Occipital lobe (tissue), 2 donors: Measurements from ENCODE around the gene SLC35F5. TPM values are rescaled to one million over a fixed set of nuclear protein-coding genes. Genes with fewer than 3 reads are reported as not detected.
"Not testable (repeated sequence)": the region's sequence is repeated elsewhere in the genome, so short reads cannot be mapped to it uniquely, and the experiment has no call there.

ENCODE experiments used
- DNase-seq: peaks from one replicate; lab custom pipeline; 2025; lab: John Stamatoyannopoulos, UW
- total RNA-seq: library from RNA; depleted of rRNA; stranded (reverse); fragments of >200 nt; gene quantifications from one replicate; pipeline ENCODE4 v1.2.3, GENCODE V29; 2014

The SLC35F5 gene
- total RNA-seq, result 173 TPM

GRCh38 chr2:113756355-113757137, at the start of gene SLC35F5:
Gene SLC35F5, minus strand, starts transcription at chr2:113756642. Its CDS starts 233 bp downstream, at chr2:113756409.
- DNase-seq, result peak; percentile 90

- no peak for DNase-seq
Measured at GRCh38 chr2:113799375-113799774, 42.9 kb upstream of the SLC35F5 start.

- no peak for DNase-seq
Measured at GRCh38 chr2:113797237-113797636, 40.8 kb upstream of the SLC35F5 start.

- no peak for DNase-seq
Measured at GRCh38 chr2:113796592-113797175, 40.2 kb upstream of the SLC35F5 start.

GRCh38 chr2:113795405-113795920, 39.0 kb upstream of the SLC35F5 start:
- no peak for DNase-seq

- DNase-seq, result no peak
Measured at GRCh38 chr2:113791697-113792590, 35.5 kb upstream of the SLC35F5 start.

GRCh38 chr2:113784823-113785744, 28.6 kb upstream of the SLC35F5 start:
- DNase-seq, result no peak

GRCh38 chr2:113780472-113780871, 24.0 kb upstream of the SLC35F5 start:
- no peak for DNase-seq

GRCh38 chr2:113777371-113777770, 20.9 kb upstream of the SLC35F5 start:
- no peak for DNase-seq

- DNase-seq, result no peak
Measured at GRCh38 chr2:113776949-113777348, 20.5 kb upstream of the SLC35F5 start.

GRCh38 chr2:113774616-113775015, 18.2 kb upstream of the SLC35F5 start:
- DNase-seq, result not testable (repeated sequence)

- DNase-seq, result no peak
Measured at GRCh38 chr2:113770929-113771328, 14.5 kb upstream of the SLC35F5 start.

- no peak for DNase-seq
Measured at GRCh38 chr2:113769555-113769954, 13.1 kb upstream of the SLC35F5 start.

GRCh38 chr2:113768770-113769169, 12.3 kb upstream of the SLC35F5 start:
- DNase-seq, result no peak

GRCh38 chr2:113767811-113768460, 11.5 kb upstream of the SLC35F5 start:
- DNase-seq, result no peak

GRCh38 chr2:113765276-113765675, 8.8 kb upstream of the SLC35F5 start:
- DNase-seq, result no peak

GRCh38 chr2:113762377-113763118, 6.1 kb upstream of the SLC35F5 start:
- no peak for DNase-seq

GRCh38 chr2:113760400-113760799, 4.0 kb upstream of the SLC35F5 start:
- no peak for DNase-seq

- DNase-seq, result no peak
Measured at GRCh38 chr2:113757138-113757657, 756 bp upstream of the SLC35F5 start.
